Activated gamma-delta T cell (primary cell): ENCODE measurements around the gene LRBA.

Experiments
- DNase-seq: peaks from one replicate; lab custom pipeline; 2025; lab: John Stamatoyannopoulos, UW

LRBA gene

DNA sequence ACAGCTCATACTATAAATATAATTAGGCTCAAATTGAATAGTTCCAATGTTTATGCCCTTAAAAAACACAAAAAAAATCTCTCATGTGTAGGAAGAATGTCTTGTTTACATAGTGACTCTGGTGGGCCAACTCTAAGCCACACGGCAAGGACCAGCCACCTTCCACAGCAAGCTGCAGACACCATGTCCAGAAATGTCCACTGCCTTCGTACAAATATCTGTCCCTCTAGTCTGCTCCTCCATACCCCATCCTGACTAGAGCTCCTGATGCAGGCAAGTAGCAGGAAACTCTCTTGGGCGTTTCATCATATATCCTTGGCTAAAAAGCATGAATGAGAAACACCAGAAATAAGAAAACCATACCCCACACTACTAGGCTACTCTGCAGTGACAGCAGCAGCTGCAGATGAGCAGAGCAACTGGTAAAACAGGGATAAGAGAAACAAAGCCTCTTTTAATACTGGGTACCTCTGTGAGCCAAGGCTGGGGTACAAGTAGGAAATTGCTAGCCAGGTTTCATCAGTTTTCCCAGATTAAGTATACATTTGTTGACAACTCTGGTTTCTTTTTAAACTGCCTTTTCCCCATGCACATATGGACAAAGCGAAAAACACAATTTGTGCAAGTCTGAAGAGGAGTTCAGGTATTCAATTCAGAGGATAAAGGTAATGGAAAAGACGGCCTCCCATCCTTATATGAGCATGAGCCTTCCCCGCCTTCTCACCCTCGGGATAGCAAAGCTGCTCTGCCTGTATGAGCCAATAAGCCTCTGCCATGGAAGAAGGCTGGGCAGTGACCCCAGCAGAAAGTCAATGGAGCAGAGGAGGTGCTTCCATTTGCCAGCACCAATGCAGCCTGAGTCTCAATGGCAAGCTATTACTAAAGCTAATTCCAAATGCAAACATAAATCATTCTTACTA is 691.4 kb downstream of the LRBA start:
- no peak for DNase-seq

DNA sequence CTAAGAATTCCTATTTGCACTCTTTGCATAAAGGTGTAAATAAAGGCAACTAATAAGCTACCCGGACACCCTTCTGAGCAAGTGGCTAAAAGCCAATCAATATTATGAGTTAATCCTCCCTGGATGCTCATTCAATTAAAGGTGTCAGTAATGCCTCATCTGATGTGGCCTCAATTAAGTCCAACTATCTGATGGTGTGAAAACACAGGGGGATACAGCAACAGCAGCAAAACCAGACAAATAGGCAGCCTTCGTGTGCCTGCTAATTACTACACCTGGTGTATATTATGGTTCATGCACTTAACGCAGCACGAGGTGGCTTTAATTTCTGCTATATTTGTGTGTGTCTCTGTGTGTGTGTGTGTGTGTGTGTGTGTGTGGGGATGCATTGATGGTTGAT is 692.4 kb downstream of the LRBA start:
- DNase-seq, result no peak

DNA sequence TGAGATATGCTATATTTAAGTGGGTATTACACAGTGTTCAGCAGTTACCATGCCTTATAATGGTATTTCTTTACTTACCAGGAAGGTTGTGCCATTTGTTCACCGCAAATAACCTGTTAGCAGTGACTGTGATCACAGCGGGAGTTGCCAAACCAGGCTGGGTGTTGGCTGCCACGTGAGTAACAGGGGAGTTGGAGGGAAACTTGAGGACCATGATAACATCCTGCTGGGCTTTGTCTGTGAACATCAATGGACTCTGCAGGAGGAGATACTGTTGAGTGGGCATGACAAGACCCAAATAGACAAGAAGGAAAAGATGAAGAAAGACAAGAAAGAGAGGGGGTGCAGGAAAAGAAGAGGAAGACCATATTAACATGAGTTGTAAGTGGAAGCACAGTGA is 694.0 kb downstream of the LRBA start:
- DNase-seq, result no peak

DNA sequence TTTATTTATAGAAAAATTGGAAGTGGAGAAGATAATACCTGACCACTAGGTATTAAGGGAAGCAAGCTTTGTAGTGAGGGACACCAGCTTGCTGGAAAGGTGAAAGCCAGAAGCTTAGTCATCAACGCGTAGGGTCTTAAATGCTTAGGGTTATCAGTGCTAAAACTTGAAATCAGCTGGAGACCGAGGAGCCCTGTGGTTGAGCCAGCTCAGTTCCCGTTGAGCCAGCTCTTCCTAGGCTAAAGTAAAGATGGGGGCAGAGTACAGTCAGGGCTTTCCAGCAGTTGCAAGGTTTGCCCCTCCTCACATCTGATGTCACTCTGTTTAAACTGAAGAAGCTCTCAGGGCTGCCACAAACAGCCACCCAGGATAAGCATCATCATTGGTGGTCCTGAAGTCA is 696.1 kb downstream of the LRBA start:
- no peak for DNase-seq

DNA sequence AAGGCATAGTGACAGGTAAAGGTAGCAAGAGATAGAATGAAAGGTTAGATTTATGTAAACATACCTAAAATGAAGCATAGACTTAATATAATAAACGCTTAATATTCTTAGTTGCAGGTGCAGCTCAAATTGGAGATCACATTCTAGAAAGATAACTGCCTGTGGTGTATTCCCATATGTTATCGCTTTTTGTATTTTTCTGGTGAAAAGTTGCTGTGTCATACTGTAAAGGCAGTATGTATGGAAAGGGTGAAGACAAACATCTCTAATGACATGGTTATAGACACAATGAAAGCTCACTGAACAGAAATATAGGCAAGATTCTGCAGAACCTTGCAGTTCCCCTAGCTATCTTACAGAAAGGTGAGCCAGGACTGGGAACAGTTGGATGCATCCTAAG is 696.6 kb downstream of the LRBA start:
- DNase-seq, result no peak

DNA sequence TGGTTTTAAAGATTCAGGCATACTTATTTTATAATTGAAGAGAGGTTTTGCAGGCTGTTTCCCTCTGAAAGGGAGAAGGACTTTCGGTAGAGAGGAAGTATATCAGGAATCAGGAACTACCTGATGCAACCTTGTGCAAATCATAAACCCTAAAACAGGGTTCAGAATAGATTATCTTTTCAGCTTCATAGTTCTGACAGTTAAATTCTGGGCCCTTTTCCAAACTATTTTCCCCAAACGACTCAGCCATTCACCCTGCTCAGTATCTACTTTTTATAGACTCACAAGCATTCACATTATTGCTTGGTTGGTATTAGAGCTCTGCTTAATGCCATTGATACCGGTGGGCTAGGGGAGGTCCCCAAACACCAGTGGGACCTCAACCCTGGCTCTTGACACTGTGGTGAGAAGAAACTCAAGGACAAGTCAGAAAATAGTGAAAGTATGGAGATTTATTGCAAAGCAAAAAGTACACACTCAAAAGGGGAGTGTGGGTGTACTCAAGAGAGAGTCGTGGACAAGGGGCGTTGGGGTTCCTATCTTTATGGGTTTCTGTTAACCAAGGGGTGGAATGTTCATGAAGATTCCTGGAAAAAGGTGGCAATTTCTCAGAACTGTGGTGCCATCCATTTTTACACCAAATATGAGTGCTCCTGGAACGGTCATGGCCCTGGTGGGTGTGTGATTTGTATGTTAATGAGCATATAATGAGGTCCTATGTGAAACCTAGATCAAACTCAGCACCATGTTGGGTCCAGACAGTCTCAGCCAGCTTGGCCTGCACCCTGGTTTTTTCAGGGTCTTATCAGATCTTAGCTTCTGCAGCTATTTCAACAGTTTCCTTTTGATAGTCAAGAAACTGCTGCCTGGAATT is 698.5 kb downstream of the LRBA start:
- no peak for DNase-seq

DNA sequence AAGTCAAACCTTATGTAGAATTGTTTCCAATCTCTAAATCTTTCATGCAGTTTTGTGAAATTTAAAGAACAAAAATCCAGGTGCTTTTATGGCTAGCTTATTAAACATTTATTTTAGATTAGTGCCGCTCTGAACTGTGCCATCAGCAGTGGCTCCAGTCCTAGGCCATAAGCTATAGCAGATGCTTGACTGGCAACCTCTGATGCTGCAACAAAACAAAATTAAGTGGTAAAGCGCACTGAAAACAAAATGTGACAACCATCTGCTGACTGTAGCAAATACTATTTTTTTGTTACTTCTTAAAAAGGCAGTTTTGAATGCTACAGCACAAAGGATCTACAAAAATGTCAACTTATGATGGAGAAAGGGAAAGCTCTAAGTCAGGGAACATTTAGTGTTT is 699.4 kb downstream of the LRBA start:
- DNase-seq, result no peak

DNA sequence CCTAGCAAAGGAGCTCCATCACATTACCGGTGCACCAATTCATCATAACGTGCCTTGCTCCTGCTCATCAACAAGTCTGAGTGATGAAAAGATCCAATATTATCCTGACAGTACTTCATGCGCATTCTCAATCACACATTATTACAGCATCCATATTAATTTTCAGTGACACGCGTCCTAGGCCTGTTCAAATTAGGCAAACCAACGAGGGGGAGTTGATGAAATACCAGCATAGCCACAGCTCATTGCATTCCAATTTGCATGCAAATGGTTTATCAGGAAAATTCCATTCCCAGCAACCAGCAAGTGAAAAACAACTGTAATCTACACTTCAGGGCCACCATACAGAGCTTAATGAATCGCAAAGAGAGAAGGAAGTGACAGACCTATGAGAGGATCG is 699.9 kb downstream of the LRBA start:
- DNase-seq, result no peak

DNA sequence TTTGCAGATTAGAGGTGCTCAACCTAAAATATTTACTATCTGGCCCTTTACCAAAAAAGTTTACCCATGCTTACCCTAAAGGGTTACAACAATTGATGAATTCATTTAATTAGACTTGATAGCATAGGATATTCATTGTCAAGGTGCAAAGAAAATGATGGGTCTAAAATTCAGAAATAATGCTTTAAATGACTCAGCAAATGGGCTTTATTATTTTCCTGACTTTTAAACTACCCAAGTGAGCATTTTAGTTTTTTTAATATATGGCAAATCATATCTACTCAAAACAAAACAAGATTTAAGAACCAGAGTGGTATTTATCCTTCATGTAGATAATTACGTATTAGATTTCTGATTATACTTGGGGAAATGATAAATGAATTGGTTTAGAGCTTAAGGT is 701.1 kb downstream of the LRBA start:
- no peak for DNase-seq

DNA sequence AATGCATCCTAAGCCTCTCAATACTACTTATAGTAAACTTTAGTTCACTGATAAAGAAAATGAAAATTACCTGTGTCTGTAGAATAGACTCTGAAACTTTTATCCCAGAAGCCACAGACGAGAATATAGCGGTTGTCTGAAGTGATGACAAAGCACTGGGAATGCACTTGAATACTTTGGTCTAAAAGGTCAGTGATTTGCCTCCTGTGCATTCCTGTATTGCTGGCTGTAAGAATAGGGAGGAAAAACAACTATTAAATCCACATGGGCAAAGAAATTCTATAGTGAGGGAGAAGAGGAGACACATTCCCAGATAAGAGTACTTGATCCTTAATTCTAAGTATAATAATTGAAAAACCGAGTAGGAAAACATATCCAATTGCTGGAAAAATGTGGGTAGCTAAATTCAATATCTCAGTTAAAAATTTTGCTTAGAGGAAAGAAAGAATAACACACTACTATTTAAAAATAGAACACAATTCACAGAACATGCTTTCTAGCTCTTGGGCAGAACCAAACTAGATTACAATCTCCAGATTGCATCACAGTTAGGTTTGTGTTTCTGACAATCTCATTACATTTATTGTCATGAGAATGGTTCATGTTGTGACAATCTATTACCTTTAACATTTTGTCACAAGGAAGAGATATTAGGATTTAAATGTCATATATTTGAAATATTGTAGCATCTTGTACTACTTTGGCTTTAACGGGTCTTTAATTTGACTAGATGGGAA is 704.8 kb downstream of the LRBA start:
- DNase-seq, result no peak

DNA sequence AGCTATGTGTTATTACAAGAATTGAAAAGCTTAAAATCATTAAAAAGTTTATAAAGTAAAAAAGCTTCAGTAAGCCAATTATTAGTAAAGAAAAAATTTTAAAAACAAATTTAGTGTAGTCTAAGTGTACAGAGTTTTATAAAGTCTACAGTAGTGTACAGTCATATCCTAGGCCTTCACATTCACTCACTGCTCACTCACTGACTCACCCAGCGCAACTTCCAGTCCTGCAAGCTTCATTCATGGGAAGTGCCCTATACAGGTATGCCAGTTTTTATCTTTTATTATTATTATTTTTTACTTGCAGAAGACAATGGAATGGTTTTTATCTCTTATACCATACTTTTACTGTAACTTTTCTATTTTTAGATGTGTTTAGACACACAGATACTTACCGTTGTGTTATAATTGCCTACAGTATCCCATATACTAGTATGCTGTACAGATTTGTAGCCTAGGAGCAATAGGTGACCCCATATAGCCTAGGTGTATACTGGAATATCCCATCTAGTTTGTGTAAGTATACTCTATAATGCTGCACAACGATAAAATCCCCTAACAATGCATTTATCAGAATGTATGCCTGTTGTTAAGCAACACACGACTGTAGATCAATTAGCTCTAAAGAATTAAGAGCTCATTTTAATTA is 706.1 kb downstream of the LRBA start:
- no peak for DNase-seq

DNA sequence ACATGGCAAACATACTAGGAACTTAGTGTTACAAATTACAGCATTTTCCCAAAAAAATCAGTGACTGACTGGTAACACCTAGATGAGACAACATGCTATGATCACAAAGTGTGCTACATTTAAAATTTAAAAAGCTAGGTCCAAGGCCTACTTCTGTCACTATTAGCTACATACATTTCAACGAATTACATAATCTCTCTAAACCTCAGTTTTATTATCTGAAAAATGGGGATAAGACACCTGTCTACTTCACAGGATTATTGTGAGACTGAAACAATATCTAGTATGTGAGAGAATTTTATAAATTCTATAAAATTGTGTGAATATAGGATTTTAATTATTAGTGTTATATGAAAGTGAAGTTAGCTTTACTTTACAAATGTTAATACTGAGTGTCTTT is 708.4 kb downstream of the LRBA start:
- DNase-seq, result no peak

DNA sequence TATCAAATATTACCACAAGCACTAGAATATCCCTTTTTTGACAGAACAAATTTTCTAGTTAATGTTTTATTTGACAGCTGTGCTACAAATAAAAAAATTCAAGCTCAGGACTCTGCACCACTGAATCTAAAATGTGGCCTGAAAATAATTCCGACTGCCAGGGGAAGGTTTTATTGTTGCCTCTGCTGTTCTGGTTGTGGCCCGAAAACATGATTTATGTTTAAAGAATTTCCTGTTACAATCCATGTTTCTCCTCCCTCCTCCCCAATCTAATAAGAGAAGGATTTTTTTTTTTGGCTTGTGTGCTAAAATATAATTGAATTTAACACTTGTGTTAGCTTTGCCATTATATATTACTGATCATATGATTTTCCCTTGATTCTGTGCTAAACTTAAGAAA is 709.1 kb downstream of the LRBA start:
- no peak for DNase-seq

DNA sequence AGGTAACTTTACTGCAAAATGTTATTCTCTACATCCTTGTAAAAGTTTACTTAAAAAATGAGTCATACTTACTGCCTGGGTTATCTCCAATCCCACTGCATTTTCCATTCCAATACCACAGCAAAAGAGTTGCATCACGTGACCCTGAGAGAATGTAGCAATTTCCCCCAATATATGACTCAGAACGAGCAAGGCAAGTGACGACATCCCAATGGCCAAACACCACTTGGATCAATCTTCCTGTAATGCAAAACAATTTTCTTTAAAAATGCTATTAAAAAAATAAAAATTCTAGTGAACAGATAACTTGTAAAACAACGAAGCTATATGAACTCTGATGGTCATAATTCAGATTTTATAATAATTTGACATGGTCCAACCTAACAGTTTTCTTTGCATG is 712.5 kb downstream of the LRBA start:
- DNase-seq, result no peak

DNA sequence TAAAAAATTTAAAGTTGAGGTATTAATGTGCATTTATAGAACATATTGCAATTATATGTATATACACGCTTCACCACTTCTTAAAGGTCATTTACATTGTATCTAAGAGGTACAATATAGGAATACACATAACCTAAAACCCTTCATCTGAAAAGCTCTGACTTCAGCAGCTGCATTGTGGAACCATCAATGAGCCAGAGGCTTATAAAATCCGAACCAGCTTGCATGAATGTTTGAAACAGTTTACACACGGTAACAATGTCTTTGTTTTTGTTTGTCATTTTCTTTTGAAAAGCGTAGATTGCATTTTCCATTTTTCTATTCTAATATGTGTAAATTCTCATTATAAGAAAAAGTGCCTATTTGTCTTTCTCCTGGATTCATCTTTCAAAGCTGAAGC is 715.3 kb downstream of the LRBA start:
- no peak for DNase-seq

DNA sequence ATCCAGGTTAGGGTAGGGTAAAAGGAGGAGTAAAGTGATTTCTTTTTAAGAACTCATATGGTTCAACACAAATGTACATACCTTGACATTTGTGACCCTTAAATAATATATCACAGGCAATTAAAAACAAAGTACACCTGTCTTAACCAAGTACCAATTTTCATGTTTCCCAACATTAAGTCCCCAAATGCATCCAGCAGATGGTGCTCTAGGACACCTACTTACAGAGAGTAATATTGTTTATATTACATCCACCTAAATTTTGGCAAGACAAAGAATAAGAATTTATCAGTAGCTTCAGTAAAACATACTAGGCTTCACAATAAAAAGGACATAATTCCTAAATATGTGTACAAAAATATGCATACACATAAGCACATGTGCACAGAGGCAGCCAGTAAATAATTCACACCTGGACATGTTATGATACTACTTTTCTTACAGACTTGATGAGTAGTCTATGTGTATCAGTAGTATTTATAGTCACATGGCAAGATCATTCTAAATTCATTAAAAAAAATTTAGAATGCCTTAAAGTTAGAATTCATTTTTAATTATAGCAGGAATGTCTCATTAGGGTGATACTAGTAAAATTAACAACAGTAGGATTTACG is 717.1 kb downstream of the LRBA start:
- no peak for DNase-seq

DNA sequence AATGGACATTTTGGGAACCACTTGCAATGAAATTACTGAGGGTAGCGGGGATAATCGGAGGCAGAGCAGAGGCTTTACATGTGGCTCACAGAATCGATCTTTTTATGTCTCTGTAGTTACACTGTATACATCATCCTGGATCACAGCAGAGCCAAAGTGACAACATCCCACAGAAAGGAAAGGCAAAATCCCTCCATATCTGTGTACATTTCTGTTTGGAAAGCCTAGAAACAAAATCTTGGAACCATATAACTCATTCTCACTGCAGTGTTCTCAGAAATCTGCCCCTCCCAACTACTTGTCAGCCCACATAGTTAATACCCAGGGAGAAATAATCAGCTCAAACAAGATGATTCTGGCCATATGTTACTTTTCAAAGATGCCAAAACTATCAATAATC is 725.2 kb downstream of the LRBA start:
- DNase-seq, result no peak

DNA sequence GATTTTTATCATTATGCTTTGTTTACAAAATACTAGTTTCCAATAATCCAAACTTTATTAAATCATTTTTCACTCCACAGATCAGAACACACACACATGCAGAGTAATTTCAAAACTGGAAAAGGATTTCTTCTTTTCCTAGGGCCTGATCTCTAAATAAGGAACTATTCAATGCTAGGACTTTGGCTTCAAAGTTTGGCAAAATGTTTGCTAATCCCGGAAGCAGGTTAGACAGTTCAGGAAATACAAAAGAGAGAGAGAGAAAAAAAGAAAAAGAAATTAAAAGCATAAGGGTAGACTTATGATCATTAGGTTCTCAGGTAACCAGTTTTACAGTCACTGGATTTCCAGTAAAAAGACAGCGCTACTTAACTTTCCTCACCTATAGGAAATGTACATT is 725.9 kb downstream of the LRBA start:
- no peak for DNase-seq

DNA sequence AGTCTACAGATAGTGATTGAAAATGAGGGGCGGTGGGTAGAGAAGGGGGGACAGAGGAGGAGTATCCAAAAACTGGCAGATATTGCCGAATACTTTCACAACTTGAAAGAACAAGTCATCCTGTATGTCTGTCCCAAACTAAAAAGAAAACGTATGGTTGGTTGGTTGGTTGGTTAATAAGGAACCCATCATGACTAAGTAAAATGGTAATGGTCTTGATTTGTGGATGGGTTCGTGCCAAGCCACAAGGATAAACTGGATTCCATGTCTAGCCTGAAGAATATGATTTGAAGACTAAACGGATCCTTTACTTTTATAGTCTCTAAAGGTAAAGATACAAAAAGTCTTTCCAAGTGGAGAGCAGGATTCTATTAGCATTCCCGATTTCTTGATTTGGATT is 728.4 kb downstream of the LRBA start:
- DNase-seq, result no peak

DNA sequence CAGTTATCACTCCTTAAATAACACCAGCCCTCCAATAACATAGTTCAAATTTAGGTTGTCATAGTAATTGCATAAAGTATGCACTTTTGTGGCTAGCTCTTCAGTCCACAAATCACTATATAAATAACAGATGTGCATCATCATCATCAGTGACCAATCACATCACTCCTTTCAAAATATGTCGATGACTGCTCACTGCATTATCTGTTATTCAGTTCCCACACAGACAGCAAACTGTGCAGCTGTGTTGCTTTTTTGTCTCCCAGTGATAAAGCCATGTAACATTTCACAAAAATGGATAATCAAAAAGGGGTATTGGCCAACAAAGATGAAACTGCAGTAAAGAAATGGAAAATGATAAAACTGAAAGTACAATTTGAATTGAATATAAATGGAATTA is 731.4 kb downstream of the LRBA start:
- DNase-seq, result no peak

DNA sequence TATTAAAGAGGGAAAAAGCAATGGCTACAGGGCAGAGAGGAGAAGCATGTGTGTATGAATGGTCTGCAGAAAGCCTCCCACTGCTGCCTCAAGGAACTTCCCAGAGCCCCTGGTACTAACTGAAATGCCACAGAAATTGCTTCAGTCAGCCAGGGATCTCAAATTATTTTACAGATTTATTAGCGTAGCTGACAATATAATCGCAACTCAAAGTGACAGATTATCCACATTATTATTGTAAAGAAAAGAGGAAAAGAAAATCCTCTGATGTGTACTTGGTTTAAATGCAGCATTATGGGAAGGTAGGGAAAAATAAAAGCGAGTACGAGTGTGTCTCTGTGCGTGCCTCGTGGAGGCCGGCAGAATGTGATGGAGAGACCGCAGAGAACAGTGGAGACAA is 734.1 kb downstream of the LRBA start:
- DNase-seq, result no peak
